HL-60/S4 (cell line): ENCODE measurements around the gene CCNY.

Experiments used
- in situ Hi-C: fragments of 300-500 bp; cut with MboI; formaldehyde crosslinking; loops from 2 replicates; pipeline ENCODE4 v1.14.3; 2022; ENCODE audit warnings: low sequenced_read_pairs

The CCNY gene

GRCh38 chr10:35608328-35608672 lies 272.0 kb downstream of the CCNY start:
- in situ Hi-C loops: no loop called here

- in situ Hi-C loops: no loop called here
These were observed 275.4 kb downstream of the CCNY start for GRCh38 chr10:35611750-35612149.

- in situ Hi-C loops: no loop called here
These were observed 276.2 kb downstream of the CCNY start for GRCh38 chr10:35612385-35613106.

- in situ Hi-C loops: no loop called here
These were observed 276.8 kb downstream of the CCNY start for GRCh38 chr10:35613107-35613440.

- in situ Hi-C loops: no loop called here
These were observed 277.4 kb downstream of the CCNY start for GRCh38 chr10:35613597-35614226.

- in situ Hi-C loops: no loop called here
These were observed 278.0 kb downstream of the CCNY start for GRCh38 chr10:35614312-35614711.
